Activated T-helper 17 cell treated with anti-CD3 and anti-CD28 coated beads, Interleukin-2, amount 50 U/mL, for 72 hours (primary cell): ENCODE results near the gene ABCA9. TPM values are rescaled to one million over a fixed set of nuclear protein-coding genes. Genes with fewer than 3 reads are reported as not detected.

Experiments
- ATAC-seq: fragments of 150-1000 bp; cut with Tn5 transposase; replicated peaks from 2 replicates; pipeline ENCODE4 v1.10.0; 2021; ENCODE audit warnings: mild to moderate bottlenecking, moderate library complexity
- H3K27ac Mint-ChIP-seq: one replicate; pipeline ENCODE4 v1.8.0; 2022; ENCODE audit warnings: mixed read lengths
- H3K27me3 Mint-ChIP-seq: one replicate; pipeline ENCODE4 v1.8.0; 2022; ENCODE audit warnings: mixed read lengths
- H3K36me3 Mint-ChIP-seq: one replicate; pipeline ENCODE4 v1.8.0; 2022; ENCODE audit warnings: low read depth, mild to moderate bottlenecking, mixed read lengths
- H3K4me1 Mint-ChIP-seq: one replicate; pipeline ENCODE4 v1.8.0; 2022; ENCODE audit warnings: mixed read lengths
- H3K4me3 Mint-ChIP-seq: one replicate; pipeline ENCODE4 v1.8.0; 2022; ENCODE audit warnings: mild to moderate bottlenecking, mixed read lengths
- H3K9me3 Mint-ChIP-seq: one replicate; pipeline ENCODE4 v1.8.0; 2022; ENCODE audit warnings: mixed read lengths
- total RNA-seq, 2 donors: library from RNA; stranded (reverse); gene quantifications; one replicate each; pipeline ENCODE4 v1.2.3, GENCODE V29; 2022

The ABCA9 gene
- total RNA-seq, 2 donors from 2014 or later: 0.58 TPM; not detected in 1

DNA sequence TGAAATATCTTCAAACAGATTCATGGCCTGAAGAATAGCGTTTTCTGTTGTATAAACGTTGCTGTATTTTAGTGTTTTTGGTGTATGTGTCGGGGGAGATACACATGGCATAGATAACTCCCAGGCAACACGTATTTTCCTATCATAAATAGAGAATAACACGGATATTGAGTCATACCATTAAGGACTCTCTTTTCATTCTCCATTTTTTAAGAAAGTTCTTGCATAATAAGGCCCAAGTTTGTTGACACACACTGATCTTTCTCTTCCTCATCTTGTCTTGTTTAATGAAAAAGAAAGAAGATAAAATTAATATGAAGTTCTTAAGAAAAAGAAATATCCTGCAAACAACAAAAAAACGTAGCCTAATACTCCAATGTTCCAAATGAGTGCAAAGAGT lies 119.0 kb downstream of the ABCA9 start:
- Mint-ChIP-seq H3K4me3 (no peak overlapping the region), H3K27ac (no peak overlapping the region), H3K4me1 (no peaks in the 10 kb centered on the region), H3K36me3 (no peaks in the 10 kb centered on the region), H3K9me3 (no peaks in the 10 kb centered on the region), H3K27me3 (peaks cover 3% of the 10 kb centered on the region)
- ATAC-seq: no peak

DNA sequence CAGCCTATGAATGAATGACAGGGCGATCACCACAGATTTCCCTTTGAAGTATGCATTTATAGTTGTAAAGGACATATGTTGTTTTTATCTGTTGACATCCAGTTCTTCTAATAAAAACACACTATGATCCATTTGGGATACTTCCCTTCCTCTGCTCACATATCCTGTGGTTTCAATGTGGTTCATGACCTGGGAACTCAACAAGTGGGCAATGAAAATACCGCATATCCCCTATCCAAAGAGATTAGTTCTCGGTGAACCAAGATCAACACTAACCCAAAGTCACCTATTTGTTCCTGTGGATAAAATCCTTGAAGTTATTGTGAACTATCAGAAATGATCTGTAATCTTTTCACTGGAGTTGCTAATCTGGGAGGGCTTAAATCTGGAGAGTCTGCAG lies 121.5 kb downstream of the ABCA9 start:
- H3K27me3 Mint-ChIP-seq: peaks cover 4% of the 10 kb centered on the region
- H3K9me3 Mint-ChIP-seq: no peaks in the 10 kb centered on the region
- no peak for ATAC-seq
- no peak overlapping the region for H3K27ac Mint-ChIP-seq
- H3K4me3 Mint-ChIP-seq: no peak overlapping the region
- no peaks in the 10 kb centered on the region for H3K4me1 Mint-ChIP-seq
- no peaks in the 10 kb centered on the region for H3K36me3 Mint-ChIP-seq

DNA sequence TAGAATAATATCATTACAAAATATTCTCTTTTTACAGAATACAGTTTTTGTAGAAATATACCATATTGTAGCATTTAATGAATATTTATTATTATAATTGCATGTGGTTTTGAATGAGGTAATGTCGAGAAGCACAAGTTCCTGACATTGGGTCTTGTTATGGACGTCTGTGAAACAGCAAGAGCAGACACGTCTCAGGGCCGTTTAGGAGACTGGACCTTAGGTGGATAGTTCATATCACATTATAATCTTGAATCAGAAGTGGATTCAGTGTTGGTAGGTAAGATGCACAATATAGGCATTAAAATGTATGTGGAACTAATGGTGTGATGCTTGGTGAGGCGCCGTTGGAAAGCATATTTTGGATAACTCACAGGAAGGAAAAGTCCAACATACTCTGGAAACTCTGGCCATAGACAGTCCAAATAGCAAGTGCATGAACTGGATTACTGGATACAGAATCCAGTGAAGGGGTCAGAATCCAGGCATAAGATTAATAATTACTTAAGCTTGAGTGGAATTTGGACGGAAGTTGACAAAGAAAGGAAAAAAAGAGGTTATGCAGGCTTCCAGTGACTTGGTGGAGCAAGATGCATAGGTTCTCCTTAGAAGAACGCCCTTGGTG lies 122.7 kb downstream of the ABCA9 start:
- H3K27me3 Mint-ChIP-seq: peaks cover 4% of the 10 kb centered on the region
- no peak overlapping the region for H3K4me3 Mint-ChIP-seq
- H3K27ac Mint-ChIP-seq: no peak overlapping the region
- ATAC-seq: no peak
- H3K9me3 Mint-ChIP-seq: no peaks in the 10 kb centered on the region
- no peaks in the 10 kb centered on the region for H3K36me3 Mint-ChIP-seq
- H3K4me1 Mint-ChIP-seq: no peaks in the 10 kb centered on the region

DNA sequence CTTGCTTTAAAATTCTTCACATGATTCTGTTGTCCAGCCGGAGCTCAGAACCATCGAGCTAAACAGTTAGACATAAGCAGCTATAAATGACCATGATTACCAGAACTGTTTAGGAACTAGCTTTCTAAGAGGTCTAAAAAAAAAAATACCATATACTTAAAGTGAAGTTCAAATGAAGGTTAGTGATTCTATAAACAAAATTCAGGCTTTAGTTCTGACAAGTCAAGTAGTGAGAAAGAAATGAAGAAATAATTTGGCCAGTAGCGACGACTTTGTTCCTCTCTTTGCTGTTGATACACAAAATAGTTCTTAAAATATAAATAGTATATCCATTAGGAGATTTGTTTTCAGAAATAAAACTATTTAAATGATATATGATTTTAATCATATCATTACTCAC lies 133.2 kb downstream of the ABCA9 start:
- Mint-ChIP-seq H3K27ac (no peak overlapping the region), H3K9me3 (no peaks in the 10 kb centered on the region), H3K4me3 (no peak overlapping the region), H3K27me3 (peaks cover 7% of the 10 kb centered on the region), H3K4me1 (no peaks in the 10 kb centered on the region), H3K36me3 (no peaks in the 10 kb centered on the region)
- ATAC-seq: no peak

DNA sequence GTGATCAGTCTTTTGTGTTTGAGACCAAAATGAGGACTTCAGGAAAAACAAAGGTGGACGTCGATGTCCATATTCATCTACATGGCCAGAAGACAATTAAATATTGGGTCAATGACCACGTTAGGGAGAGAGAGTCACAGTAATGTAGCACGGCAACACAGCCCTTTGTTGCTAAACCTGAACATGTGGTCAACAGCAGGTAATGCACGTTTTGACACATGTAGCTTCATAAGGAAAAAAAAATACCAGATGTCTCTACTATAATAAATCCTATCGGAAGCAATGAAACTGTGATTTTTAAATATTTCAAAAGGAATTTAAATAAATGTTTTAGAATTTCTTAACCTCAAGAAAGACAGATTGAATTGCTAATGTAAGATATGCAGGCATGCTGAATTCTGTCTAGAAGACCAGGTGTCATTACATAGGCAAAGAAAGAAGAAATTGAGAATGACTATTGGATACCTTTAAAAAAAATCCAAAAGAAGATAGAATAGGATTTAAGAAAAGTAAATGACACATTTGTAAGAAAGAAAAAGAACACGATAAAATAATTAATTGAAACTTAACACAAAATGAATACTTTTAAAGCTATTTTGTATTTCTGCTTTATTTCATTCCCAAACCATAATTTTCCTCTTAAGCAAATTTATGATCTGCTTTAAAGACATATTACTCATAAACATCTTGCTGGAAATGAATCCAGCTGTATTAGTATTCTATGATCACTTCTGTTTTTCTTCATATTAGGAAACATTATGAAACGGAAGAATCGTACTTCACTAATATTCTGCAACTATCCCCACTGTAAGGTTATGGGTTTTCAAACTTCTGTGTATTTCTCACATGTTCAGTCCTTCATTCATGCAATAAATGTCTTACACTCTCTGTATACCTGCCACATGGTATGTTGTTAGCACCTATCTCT lies 135.7 kb downstream of the ABCA9 start:
- Mint-ChIP-seq H3K4me1 (no peaks in the 10 kb centered on the region), H3K4me3 (no peak overlapping the region), H3K36me3 (no peaks in the 10 kb centered on the region), H3K27ac (no peak overlapping the region), H3K9me3 (no peaks in the 10 kb centered on the region), H3K27me3 (peaks cover 3% of the 10 kb centered on the region)
- no peak for ATAC-seq

Other genes with a start within 250 kb of the ABCA9 start
- gene ABCA8, start 105.5 kb downstream of the ABCA9 start, total RNA-seq: not detected
- under 1 TPM; 0.24 to 0.90 TPM for gene ABCA6, start 81.0 kb upstream of the ABCA9 start, total RNA-seq
- gene ABCA10, start 167.9 kb upstream of the ABCA9 start, total RNA-seq: 1 to 10 TPM; 1.1 to 5.1 TPM